ENCODE data around the gene BCL3.
"Not testable (repeated sequence)": the region's sequence is repeated elsewhere in the genome, so short reads cannot be mapped to it uniquely, and the experiment has no call there.

Gene BCL3

DNA sequence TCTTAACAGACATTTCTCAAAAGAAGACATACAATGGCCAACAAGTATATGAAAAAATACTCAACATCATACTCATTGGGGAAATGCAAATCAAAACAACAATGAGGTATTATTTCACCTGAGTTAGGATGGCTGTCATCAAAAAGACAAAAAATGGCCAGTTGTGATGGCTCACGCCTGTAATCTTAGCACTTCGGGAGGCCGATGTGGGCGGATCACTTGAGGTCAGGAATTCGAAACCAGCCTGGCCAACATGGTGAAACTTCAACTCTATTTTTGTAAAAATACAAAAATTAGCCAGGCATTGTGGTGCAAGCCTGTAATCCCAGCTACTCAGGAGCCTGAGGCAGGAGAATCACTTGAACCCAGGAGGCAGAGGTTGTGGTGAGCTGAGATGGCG, 27.6 kb upstream of the BCL3 start:
- no peak for DNase-seq

DNA sequence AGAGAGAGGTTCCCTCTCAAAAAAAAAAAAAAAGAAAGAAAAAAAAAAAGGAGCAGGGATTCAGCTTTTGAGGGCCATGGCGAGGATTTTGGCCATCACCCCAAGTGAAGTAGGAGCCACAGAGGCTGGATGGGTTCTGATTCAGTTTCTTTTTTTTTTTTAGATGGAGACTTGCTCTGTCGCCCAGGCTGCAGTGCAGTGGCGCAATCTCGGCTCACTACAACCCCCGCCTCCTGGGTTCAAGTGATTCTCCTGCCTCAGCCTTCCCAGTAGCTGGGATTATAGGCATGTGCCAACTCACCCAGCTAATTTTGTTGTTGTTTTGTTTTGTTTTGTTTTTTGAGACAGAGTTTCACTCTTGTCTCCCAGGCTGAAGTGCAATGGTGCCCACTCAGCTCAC, 27.1 kb upstream of the BCL3 start:
- not testable (repeated sequence) for DNase-seq

DNA sequence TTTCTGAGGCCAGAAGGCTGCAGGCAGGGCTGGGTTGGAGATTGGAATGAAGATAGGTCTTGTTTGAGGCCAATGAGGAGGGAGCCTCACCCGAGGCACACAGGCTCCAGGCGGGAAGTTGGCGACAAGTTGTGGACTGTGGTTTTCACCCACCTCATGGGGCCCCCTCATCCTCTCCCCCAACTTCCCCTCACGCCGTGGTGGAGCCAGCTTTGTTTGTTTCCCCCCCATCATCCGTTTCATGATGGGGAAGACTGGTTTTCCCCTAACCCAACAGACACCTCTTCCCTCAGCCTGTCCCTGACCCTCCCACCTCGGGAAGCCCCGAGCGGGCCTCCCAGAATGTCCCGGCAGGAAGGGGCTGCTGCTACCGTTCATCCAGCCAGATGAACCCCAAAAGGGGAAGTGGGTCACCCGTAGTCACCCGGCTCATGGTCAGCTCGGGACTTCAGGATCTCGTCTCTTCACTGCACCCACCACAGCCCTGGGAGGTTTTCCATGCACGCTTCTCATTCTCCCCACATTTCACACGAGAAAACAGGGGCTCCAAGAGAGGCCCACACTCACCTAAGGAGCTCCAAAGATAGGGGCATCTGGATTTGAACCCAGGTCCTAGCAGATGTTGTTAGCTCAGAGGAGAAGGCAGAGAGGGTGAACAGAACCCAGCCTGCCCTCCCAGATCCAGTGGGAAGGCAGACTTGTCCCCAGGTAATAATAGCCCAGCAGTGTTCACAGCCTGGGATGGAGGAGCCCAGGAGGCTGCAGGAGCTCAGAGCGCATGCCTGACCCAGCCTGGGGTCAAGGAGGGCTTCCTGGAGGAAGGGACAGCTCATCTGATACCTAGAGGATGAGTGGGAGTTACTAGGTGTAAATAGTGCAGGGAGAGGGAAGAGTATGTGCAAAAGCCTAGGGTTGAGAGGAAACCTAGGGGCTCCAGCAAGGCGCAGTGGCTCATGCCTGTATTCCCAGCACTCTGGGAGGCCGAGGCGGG, 26.1 kb upstream of the BCL3 start:
- DNase-seq, result no peak

DNA sequence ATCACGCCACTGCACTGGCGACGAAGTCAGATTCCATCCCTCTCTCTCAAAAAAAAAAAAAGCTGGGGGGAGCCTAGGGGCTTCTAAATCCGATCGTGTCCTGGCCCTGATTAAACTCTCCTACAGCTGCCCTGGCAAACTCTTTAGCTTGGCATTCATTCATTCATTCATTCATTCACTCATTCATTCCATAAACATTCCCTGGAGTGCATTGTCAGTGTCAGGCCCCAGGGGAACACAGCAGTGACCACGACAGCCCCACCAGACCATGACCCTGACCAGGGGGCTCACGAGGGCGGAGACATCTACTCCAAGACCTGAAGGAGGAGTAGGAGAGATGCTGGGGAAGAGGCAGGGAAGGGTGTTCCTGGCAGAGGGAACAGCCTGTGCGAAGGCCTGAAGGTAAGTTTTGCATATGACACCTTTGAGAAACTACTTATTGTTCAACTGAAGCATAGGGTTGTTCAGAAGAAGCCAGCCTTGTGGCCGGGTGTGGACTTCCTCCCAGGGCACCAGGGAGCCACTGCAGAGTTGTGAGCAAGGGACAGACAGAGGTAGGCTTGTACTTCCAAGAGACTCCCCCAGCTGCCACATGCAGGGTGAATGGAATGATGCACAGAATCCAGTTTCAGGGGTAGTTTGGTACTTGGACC, 25.1 kb upstream of the BCL3 start:
- no peak for DNase-seq

DNA sequence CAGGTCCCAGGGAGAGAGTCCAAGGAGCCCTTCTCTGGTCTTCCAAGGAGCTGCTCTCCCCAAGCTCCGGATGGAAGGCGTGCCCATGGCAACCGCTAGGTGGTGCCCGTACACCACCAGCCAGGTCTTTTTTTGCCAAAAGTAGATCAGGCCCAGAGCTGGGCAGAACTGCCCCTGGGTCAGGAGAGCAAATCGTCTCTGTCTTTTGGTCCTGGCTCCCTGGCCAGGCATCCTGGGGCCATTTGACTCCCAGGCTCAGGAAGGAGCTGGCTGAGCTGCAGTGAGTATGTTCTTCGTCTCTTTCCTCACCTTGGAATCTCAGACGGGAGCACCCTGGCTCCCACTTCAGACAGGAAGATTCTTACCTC, 24.6 kb upstream of the BCL3 start:
- DNase-seq, result peak; percentile 77

DNA sequence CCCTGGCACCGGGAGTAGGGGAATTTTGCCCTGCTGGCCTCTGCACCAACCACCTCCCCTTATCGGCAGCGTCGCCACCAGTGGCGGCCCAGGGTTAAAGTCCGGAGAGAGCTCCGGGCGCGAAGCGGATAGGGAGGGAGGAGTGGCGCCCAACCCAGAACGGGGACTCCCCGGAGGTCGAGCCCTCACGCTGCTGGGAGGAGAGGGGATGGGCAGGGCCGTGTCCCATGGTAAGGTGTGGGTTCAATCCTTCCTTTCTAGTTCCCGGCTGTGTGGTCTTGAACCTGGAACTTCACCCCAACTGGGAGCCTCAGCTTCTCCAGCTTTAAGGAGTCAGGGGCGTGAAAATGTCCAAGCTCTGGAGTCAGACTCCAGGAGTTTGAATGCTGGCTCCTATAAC, 23.3 kb upstream of the BCL3 start:
- DNase-seq, result no peak

DNA sequence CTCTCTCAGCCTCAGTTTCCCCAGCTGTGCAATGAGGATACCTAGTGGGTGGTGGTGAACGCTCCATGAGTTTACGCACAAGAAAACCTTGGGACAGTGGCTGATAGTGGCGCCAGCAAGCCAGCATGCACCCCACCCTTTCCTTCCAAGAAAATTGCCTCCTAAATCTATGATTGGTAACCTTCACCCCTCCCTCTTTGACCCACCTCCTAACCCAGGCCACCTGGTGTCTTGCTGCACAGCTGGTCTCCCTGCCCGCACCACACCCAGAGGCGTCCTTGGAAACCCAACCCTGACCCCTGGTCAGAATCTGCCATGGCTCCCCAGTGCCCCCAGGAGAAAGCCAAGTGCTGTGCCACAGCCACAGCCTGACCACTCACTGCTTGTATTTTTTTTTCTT, 22.8 kb upstream of the BCL3 start:
- DNase-seq, result no peak

DNA sequence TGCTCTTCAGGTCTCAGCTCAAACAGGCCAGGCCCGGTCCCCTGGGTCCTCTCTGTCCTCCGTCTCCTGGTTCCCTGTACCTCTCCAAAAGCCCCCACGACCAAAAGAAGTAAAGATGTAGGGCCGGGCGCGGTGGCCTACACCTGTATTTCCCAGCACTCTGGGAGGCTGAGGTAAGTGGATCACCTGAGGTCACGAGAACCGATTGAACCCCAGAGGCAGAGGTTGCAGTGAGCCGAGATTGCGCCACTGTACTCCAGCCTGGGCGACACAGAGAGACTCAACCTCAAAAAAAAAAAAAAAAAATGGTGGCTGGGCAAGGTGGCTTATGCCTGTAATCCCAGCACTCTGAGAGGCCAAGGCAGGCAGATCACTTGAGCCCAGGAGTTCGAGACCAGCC, 22.0 kb upstream of the BCL3 start:
- no peak for DNase-seq

DNA sequence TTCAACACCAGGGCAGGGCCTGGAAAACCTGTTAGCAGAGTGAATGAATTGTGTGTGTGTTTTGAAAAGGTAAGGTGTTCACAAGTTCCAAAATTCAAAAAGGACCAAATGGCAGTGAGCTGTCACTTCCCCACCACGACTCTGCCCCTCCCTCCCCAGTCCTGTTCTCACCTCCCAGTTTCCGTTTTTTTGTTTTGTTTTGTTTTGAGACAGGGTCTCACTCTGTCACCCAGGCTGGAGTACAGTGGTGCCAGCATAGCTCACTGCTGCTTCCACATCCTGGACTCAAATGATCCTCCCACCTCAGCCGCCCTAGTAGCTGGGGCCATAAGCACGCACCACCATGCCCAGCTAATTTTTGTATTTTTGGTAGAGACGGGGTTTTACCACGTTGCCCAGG, 20.3 kb upstream of the BCL3 start:
- DNase-seq, result no peak

DNA sequence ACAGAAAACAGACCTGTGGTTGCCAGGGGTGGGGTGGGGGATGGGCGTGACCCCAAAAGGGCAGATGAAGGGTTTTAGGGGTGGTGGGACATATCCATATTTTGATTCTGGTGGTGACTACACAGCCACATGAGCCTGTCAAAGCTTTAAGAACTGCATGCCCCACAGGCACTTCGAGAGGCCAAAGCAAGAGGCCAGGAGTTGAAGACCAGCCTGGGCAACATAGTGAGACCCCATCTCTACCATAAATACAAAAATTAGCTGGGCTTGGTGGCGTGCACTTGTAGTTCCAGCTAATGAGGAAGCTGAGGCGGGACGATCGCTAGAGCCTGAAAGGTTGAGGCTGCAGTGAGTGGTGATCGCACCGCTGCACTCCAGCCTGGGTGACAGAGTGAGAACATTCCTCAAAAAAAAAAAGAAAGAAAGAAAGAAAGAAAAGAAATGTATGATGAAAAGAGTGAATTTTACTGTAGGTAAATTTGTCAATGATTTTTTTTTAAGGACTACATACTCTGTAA, 18.9 kb upstream of the BCL3 start:
- DNase-seq, result no peak

DNA sequence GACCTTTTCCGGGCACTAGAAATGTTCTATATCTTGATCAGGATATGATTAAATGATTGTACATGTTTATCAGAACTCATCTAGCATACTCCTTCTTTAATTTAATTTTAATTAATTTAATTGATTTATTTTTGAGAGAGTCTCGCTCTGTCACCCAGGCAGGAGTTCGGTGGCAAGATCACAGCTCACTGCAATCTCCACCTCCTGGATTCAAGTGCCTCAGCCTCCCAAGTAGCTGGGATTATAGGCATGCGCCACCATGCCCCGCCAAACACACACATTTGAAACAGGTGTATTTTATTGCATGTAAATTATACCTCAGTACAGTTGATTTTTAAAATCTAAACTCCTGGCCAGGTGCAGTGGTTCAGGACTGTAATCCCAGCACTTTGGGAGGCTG, 17.4 kb upstream of the BCL3 start:
- no peak for DNase-seq

DNA sequence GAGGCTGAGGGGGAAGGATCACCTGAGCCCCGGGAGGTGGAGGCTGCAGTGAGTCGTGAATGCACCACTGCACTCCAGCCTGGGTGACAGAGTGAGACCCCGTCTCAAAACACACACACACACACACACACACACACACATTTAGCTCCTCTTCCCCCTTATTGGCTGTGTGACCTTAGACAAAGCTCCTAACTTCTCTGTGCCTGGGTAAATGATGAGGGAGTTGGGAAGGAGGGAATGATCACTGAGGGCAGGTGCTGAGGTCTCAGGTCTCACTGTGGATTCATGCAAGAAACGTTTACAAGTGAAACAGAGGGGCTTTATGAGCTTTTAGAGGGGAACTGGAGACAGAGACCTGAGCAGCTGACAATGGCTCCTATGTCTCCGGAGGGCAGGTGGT, 16.9 kb upstream of the BCL3 start:
- DNase-seq, result no peak

DNA sequence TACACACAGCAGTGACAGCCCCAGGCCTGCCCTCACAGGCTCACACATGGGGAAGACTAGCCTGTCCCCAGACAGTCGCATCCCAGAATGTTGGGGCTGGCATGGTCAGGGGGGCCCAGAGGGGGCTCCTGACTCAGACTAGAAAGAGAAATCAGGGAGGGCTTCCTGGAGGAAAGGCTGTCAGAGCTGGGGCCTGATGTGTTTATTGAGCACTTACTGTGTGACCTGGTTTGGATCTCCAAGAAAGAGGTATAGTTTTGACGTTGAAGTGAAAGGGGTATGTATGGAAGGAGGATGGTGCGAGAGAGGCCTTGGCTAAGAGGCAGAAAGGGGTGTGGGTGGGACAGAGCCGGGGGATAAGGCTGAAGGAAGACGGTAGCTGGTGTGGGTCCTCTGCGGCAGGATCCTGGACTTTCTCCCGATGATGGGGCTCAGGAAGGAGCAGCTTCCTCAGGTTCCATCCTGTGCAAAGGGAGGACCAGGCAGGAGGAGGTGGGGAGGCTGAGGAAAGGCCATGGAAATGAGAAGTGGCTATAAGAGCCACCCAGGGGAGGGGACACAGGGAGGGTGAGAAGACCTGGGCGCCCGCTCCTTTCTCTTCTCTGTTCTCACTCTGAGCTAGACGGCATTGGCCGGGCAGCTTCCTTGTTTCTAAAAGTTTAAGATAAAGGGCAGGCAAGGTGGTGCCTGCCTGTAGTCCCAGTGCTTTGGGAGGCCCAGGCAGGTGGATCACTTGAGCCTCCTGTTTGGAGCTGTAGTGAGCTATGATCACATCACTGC, 16.1 kb upstream of the BCL3 start:
- DNase-seq, result no peak

DNA sequence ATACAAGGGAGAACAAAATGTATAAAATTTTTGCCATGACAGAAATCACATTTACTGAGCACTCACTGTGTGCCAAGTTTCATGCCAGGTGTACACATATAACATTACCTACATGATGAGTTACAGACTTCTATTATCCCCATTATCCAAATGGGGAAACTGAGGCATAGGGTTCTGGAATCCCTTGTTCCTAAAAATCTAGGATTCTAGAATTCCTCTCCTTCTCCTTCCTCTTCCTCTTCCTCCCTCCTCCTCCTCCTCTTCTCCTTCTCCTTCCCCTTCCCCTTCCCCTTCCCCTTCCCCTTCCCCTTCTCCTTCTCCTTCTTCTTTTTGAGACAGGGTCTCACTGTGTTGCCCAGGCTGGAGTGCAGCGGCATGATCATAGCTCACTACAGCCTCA, 14.2 kb upstream of the BCL3 start:
- DNase-seq, result no peak

DNA sequence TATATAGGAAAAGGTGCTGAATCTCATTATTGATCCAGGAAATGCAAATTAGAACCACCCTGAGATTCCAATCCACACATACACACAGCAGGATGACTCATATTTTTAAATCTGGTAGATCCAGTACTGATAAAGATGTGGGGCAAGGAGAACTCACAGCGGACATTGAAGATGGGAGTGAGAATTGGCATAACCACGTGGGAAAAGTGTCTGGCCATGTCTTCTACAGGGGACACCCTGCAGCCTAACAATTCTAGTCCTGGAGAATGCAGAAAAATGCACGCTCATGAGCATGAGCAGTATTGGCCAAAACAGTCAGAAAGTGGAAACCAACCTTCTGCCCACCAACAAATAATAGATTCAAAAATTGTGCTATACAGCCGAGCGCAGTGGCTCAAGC, 13.5 kb upstream of the BCL3 start:
- no peak for DNase-seq

DNA sequence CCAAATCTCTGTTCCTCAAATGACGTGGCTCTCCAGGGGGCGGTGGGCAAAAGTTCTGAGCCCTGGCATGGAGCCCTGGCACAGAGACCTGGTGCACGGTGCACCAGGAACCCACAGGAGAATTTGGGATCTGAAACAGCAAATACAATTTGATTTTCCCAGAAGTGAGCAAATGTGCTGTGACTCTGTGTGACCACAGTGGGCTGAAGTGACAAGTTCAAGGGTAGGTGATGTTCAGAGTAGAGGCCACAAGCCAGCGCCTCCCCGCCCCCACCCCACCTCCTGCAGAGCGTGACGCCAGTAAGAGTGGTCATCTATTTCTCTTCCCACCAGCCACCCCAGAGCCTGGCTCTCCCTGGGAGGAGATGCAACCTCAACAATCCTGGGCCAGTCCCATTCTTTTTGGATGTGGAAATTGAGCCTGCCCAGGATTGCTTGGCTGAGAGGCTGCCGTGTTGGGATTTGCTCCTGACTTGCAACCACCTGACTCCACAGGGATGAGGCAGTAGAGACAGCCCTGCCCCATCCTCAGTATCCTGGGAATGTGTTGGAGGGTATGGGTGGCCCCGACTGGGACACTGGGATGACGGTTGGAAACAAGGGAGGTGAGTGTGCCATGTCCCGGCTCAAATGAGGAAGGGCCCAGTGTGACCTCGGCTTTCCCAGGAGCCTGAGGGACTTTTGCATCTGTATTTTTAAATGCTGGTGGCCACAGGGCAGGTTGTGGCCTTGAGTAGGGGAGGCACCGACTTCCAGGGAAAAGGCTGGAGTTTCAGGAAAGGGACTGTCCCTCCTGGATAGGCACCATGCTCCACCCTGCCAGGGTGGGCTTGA, 11.1 kb upstream of the BCL3 start:
- DNase-seq, result peak; percentile 57

DNA sequence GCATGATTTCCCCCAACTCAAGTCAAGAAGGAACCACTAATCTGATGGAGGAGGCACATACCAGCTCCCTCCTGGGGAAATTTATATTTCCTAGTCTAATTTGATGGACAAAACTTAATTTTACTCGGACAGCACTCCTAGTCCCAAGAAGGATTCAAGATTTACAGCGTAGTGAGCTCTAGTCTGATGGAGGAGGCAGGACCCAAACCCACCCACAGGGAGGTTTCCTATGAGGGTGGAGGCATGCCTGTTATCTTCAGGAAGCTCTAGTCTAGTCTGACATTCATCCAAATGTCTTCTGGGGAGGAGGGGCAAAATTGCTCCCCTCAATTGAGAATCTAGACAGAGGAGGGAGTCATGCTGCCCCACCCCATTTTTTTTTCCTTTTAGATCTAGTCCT, 10.4 kb upstream of the BCL3 start:
- no peak for DNase-seq

DNA sequence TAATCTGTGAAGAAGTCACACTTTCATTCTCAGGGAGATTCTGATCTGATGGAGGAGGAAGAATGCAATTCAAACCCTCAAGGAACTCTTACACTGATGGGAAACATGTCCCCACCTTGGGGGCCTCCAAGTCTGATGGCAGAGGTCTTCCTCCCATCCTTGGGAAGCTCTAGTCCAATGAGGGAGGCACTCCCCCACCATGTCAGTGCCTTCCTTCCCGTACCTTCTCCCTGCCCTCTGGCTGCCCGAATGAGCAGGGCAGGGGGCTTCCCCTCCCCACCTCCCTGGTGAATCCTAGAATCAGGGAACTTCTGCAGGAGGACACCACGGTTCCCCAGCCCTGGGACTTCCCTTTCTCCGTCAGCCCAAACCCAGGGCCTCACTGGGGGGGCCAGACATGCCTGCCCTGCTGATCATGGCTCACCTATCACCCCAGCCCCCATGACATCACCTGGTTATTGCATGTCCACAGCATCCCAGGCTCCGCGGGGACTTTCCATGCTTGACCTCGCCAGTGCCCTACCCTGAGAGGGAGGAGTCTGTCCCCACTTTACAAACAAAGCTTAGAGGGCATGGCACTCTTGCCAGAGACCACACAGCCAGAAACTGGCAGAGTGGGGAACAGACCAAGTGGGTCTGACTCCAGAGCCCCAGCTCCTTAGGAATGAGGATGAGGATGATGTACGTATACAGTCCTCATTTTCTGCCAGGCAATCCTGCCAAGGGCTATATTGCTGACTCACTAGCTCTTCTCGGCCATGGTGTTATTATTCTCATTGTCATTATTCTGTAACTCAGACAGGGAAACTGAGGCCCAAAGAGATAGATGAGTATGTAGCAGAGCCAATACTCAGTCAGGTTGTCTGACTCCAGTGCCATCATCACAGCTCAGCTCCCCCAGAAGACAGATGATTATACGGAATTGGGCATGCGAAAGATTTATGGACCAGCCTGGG, 9.6 kb upstream of the BCL3 start:
- no peak for DNase-seq

DNA sequence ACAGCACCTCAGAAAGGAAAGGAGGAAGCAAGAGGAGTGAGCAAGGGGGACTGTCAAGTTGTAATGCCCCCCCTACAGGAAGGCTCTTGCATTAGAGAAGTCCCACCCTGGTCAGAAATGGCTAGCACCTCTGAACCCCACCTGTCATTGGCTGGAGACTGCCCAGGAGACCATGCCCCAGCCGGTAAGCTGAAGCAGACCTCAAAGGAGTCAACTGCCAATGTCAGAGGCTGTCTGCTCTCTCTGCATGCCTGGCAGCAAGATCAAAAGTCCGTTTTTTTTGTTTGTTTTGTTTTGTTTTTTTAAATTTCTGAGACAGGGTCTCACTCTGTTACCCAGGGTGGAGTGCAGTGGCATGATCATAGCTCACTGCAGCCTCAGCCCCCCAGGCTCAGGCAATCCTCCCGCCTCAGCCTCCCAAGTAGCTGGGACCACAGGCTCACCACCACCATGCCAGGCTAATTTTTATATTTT, 8.1 kb upstream of the BCL3 start:
- DNase-seq, result no peak

DNA sequence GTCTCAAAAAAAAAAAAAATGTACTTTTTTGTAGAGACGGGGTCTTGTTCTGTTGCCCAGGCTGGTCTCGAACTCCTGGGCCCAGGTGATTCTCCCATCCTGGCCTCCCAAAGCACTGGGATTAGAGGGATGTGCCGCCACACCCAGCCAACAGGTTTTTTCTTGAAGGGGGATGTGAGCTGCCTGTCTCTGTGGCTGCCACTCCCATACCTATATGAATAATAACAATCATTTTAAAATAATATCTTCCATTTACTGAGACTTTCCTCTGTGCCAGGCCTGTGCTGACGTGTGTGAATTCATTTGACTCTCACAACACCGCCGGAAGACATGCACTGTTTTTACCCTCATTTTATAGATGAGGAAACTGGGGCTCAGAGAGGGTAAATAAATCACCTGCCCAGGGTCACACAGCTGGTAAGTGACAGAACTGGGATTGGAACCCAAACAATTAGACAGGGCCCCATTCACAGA, 7.2 kb upstream of the BCL3 start:
- DNase-seq, result no peak

DNA sequence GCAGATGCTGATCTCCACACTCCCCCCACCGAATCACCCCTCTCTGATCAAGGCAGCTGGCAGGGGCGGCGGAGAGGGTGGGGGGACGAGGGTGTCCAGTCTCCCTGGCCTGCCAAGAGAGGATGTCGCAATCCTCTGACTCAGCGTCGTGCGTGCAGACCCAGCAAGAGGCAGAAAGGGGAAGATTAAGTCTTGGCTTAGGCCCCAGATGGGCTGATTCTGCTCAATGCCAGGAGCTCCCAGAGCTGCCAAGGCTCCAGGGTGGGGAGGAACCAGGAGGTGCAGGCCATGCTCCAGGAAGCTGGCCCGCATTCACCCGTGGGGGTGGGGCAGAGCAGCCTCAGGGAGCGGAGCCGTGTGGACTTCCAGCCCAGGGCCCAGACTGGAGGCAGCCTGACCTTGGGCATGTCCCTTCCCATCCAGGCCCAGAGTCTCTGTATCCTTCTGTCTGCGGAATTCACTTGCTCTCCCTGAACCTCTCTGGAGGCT, 6.6 kb upstream of the BCL3 start:
- peak; percentile 100 for DNase-seq
